ENCODE results near the gene GOLGA6L22.
"Not testable (repeated sequence)": the region's sequence is repeated elsewhere in the genome, so short reads cannot be mapped to it uniquely, and the experiment has no call there.

GRCh38 chr15:22417795-22418194 lies 40.9 kb upstream of the GOLGA6L22 start:
- not testable (repeated sequence) for TF ChIP-seq CTCF (IDR thresholded peaks at IDR 0.05; ENCODE audit: low read depth, low read length, poor library complexity, severe bottlenecking); EZH2phosphoT487 (IDR thresholded peaks at IDR 0.05; ENCODE audit: borderline replicate concordance, low read length)

All from DOHH2 (cell line).